Left ventricle myocardium inferior (tissue), 1 donor: ENCODE measurements around the gene FHIT. TPM values are rescaled to one million over a fixed set of nuclear protein-coding genes. Genes with fewer than 3 reads are reported as not detected.

ENCODE experiments used
- DNase-seq: peaks from one replicate; pipeline ENCODE4 v3.0.0-alpha.2; 2020
- H3K27ac ChIP-seq: fragments of 200-600 bp; replicated peaks from 2 replicates; pipeline ENCODE4 v1.8.0; 2021
- H3K27me3 ChIP-seq: fragments of 200-600 bp; 2 replicates; pipeline ENCODE4 v1.8.0; 2021; ENCODE audit warnings: low read depth
- H3K36me3 ChIP-seq: fragments of 200-600 bp; 2 replicates; pipeline ENCODE4 v1.8.0; 2021
- H3K4me1 ChIP-seq: fragments of 200-600 bp; 2 replicates; pipeline ENCODE4 v1.8.0; 2021
- H3K4me3 ChIP-seq: fragments of 200-600 bp; 2 replicates; pipeline ENCODE4 v1.8.0; 2021; ENCODE audit warnings: mild to moderate bottlenecking, moderate library complexity
- H3K9me3 ChIP-seq: fragments of 200-600 bp; replicated peaks from 2 replicates; pipeline ENCODE4 v1.8.0; 2021
- CTCF ChIP-seq: fragments of 200-600 bp; IDR thresholded peaks from 2 replicates; pipeline ENCODE4 v1.8.0; 2021; ENCODE audit warnings: antibody characterized with exemption, mild to moderate bottlenecking, borderline replicate concordance
- intact Hi-C: fragments of 100-400 bp; cut with micrococcal nuclease; formaldehyde crosslinking; loops from one replicate; pipeline ENCODE4 v1.11.0; 2022
- total RNA-seq: library from RNA; stranded (reverse); fragmentation: NEBNext Ultra II Directional; extraction: Animal tissue kit (Norgen Biotek cat#: 25700); gene quantifications from one replicate; pipeline ENCODE4 v1.2.1, GENCODE V29; 2021
- donor health status: DM: no; HTN: yes; CAD: no; lungs with severe emphysema.

The FHIT gene
- total RNA-seq, 1 donor from 2014 or later: 16.0 TPM

- no peaks in the 10 kb centered on the region for H3K9me3 ChIP-seq
- DNase-seq: no peak
- TF ChIP-seq CTCF: no peak
Measured at GRCh38 chr3:61184956-61185355, 66.3 kb downstream of the FHIT start.

GRCh38 chr3:61182662-61183061 is 68.6 kb downstream of the FHIT start:
- no peak for TF ChIP-seq CTCF
- no peaks in the 10 kb centered on the region for H3K9me3 ChIP-seq
- H3K27me3 ChIP-seq: no peaks in the 10 kb centered on the region
- H3K27ac ChIP-seq: no peak overlapping the region
- peaks cover 11% of the 10 kb centered on the region for H3K4me1 ChIP-seq
- H3K36me3 ChIP-seq: no peaks in the 10 kb centered on the region
- no peak for DNase-seq
- intact Hi-C loops: no loop called here
- no peak overlapping the region for H3K4me3 ChIP-seq

More at GRCh38 chr3:61184956-61185355, 66.3 kb downstream of the FHIT start:
- no peaks in the 10 kb centered on the region for H3K36me3 ChIP-seq
- no peak overlapping the region for H3K27ac ChIP-seq
- intact Hi-C loops: no loop called here
- H3K27me3 ChIP-seq: no peaks in the 10 kb centered on the region
- no peak overlapping the region for H3K4me3 ChIP-seq
- peaks cover 11% of the 10 kb centered on the region for H3K4me1 ChIP-seq

- no peak overlapping the region for H3K4me3 ChIP-seq
- H3K27me3 ChIP-seq: no peaks in the 10 kb centered on the region
- intact Hi-C loops: no loop called here
- H3K9me3 ChIP-seq: no peaks in the 10 kb centered on the region
- TF ChIP-seq CTCF: no peak
- H3K36me3 ChIP-seq: no peaks in the 10 kb centered on the region
- no peak for DNase-seq
- peaks cover 11% of the 10 kb centered on the region for H3K4me1 ChIP-seq
- no peak overlapping the region for H3K27ac ChIP-seq
Measured at GRCh38 chr3:61181874-61182273, 69.4 kb downstream of the FHIT start.

- intact Hi-C loops: no loop called here
- H3K9me3 ChIP-seq: no peaks in the 10 kb centered on the region
Measured at GRCh38 chr3:61180206-61180605, 71.0 kb downstream of the FHIT start.

GRCh38 chr3:61178167-61178566 is 73.1 kb downstream of the FHIT start:
- DNase-seq: no peak
- peaks cover 13% of the 10 kb centered on the region for H3K4me1 ChIP-seq
- H3K27ac ChIP-seq: no peak overlapping the region
- TF ChIP-seq CTCF: no peak
- H3K27me3 ChIP-seq: no peaks in the 10 kb centered on the region
- H3K36me3 ChIP-seq: no peaks in the 10 kb centered on the region
- intact Hi-C loops: no loop called here
- no peak overlapping the region for H3K4me3 ChIP-seq
- H3K9me3 ChIP-seq: no peaks in the 10 kb centered on the region

More at GRCh38 chr3:61180206-61180605, 71.0 kb downstream of the FHIT start:
- peaks cover 8% of the 10 kb centered on the region for H3K4me1 ChIP-seq
- H3K36me3 ChIP-seq: no peaks in the 10 kb centered on the region
- no peak for DNase-seq
- no peak overlapping the region for H3K4me3 ChIP-seq
- TF ChIP-seq CTCF: no peak
- H3K27me3 ChIP-seq: no peaks in the 10 kb centered on the region
- H3K27ac ChIP-seq: no peak overlapping the region

- H3K9me3 ChIP-seq: no peaks in the 10 kb centered on the region
- no peaks in the 10 kb centered on the region for H3K27me3 ChIP-seq
- no peak for TF ChIP-seq CTCF
- H3K27ac ChIP-seq: no peak overlapping the region
- intact Hi-C loops: no loop called here
- H3K36me3 ChIP-seq: no peaks in the 10 kb centered on the region
- peaks cover 13% of the 10 kb centered on the region for H3K4me1 ChIP-seq
- no peak overlapping the region for H3K4me3 ChIP-seq
- DNase-seq: no peak
Measured at GRCh38 chr3:61177450-61177849, 73.8 kb downstream of the FHIT start.
